Measurements from ENCODE around the gene WWOX. TPM values are rescaled to one million over a fixed set of nuclear protein-coding genes. Genes with fewer than 3 reads are reported as not detected.

WWOX gene
- total RNA-seq, 4 donors from 2014 or later = 135 to 209 (median 159) TPM

- no peak overlapping the region for H3K4me3 ChIP-seq (replicated peaks in 1 of 3)
- TF ChIP-seq, protein P1, sequence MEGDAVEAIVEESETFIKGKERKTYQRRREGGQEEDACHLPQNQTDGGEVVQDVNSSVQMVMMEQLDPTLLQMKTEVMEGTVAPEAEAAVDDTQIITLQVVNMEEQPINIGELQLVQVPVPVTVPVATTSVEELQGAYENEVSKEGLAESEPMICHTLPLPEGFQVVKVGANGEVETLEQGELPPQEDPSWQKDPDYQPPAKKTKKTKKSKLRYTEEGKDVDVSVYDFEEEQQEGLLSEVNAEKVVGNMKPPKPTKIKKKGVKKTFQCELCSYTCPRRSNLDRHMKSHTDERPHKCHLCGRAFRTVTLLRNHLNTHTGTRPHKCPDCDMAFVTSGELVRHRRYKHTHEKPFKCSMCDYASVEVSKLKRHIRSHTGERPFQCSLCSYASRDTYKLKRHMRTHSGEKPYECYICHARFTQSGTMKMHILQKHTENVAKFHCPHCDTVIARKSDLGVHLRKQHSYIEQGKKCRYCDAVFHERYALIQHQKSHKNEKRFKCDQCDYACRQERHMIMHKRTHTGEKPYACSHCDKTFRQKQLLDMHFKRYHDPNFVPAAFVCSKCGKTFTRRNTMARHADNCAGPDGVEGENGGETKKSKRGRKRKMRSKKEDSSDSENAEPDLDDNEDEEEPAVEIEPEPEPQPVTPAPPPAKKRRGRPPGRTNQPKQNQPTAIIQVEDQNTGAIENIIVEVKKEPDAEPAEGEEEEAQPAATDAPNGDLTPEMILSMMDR (IDR thresholded peaks at IDR 0.05) = no peak
- TF ChIP-seq POLR2A (IDR thresholded peaks at IDR 0.05) = no peak
- H3K27ac ChIP-seq = no peak overlapping the region
- H3K9me3 ChIP-seq = no peaks in the 10 kb centered on the region
- no peaks in the 10 kb centered on the region for H3K27me3 ChIP-seq
- no peak for DNase-seq
- no peaks in the 10 kb centered on the region for H3K36me3 ChIP-seq
- H3K4me1 ChIP-seq = no peaks in the 10 kb centered on the region
- intact Hi-C loops (cut with DNase I) = no loop called here
- 96 to 98% methylated on average over 3 of the region's 3 CpGs for WGBS, 2 donors
Observed at GRCh38 chr16:78487471-78487870, 388.0 kb downstream of the WWOX start.

DNA sequence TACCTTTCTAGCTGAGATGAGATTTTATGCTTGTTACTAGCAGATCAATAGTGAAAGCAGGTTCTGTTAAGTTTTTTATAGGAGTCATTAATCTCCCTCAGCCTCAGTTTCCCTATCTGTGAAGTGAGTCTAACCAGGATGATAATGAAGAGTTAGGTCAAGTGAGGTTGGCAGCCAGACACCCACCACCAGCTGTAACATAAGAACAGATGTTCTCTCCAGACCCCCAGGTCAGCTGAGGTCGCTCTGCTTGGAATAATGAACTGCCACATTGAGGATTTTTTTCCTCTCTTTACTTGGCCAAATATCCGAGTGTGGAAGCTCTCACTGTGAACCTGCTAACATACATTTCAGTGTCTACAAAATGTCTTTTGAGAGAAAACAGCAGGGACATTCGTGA, 389.6 kb downstream of the WWOX start:
- no peaks in the 10 kb centered on the region for H3K27me3 ChIP-seq
- no peak for DNase-seq
- H3K4me1 ChIP-seq = no peaks in the 10 kb centered on the region
- TF ChIP-seq POLR2A (IDR thresholded peaks at IDR 0.05) = no peak
- TF ChIP-seq, protein P1 (IDR thresholded peaks at IDR 0.05) = no peak
- intact Hi-C loops (cut with DNase I) = no loop called here
- H3K9me3 ChIP-seq = no peaks in the 10 kb centered on the region
- H3K4me3 ChIP-seq (replicated peaks in 1 of 3) = no peak overlapping the region
- no peak overlapping the region for H3K27ac ChIP-seq
- no peaks in the 10 kb centered on the region for H3K36me3 ChIP-seq
- 57 to 71% methylated on average over 3 of the region's 3 CpGs for WGBS, 2 donors

DNA sequence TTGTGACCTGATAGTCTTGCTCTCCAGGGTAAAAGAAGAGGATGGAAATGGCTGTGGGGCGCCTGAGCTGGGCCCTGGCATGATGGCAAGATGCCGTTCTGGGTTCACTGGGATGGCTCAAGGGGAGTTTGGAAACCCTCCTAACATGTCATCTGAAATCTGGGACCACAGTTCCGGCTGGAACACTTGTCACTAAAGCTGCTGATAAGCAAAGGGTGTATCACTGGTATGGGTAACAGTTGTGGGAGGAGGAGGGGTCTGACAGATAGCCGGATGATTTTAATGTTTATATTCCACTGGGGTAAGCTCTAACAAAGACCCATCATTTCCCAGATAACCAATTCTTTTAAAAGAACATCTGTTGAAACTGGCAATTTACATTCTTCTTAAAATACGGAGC, 390.2 kb downstream of the WWOX start:
- Histone ChIP-seq H3K4me3 (replicated peaks in 1 of 3) (no peak overlapping the region), H3K9me3 (no peaks in the 10 kb centered on the region), H3K36me3 (no peaks in the 10 kb centered on the region), H3K27ac (no peak overlapping the region), H3K4me1 (no peaks in the 10 kb centered on the region), H3K27me3 (no peaks in the 10 kb centered on the region)
- WGBS, 2 donors = 86 to 95% methylated on average over 5 of the region's 5 CpGs
- intact Hi-C loops (cut with DNase I) = no loop called here
- TF ChIP-seq, protein P1 (IDR thresholded peaks at IDR 0.05) = no peak
- no peak for TF ChIP-seq POLR2A (IDR thresholded peaks at IDR 0.05)
- DNase-seq = no peak

DNA sequence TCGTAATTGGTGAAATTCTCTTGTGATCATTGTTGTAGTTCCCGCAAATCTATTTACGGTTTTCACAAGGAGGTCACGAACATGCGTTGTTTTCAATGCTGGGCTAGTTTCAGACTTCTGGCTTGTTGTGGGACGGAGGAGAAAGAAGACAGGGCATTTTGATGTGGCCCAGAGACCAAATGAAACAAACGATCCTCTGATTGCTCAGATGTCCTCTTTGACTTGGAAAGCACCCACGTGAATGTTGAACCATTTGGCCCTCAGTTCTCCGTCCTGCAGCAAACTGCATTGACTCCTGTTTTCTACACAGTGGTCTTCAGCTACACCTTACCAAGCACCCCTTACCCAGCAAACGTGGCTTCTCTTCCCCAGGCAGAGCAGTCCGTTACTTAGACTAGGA, 391.0 kb downstream of the WWOX start:
- intact Hi-C loops (cut with DNase I) = no loop called here
- no peak for TF ChIP-seq POLR2A (IDR thresholded peaks at IDR 0.05)
- TF ChIP-seq, protein P1 (IDR thresholded peaks at IDR 0.05) = no peak
- Histone ChIP-seq H3K36me3 (no peaks in the 10 kb centered on the region), H3K4me1 (no peaks in the 10 kb centered on the region), H3K9me3 (no peaks in the 10 kb centered on the region), H3K27me3 (no peaks in the 10 kb centered on the region), H3K27ac (no peak overlapping the region), H3K4me3 (replicated peaks in 1 of 3) (no peak overlapping the region)
- 87 to 94% methylated on average over 11 of the region's 11 CpGs for WGBS, 2 donors
- no peak for DNase-seq

- Histone ChIP-seq H3K36me3 (no peaks in the 10 kb centered on the region), H3K9me3 (no peaks in the 10 kb centered on the region), H3K4me1 (no peaks in the 10 kb centered on the region), H3K4me3 (replicated peaks in 1 of 3) (no peak overlapping the region), H3K27me3 (no peaks in the 10 kb centered on the region), H3K27ac (no peak overlapping the region)
- TF ChIP-seq, protein P1 (IDR thresholded peaks at IDR 0.05) = no peak
- TF ChIP-seq POLR2A (IDR thresholded peaks at IDR 0.05) = no peak
- intact Hi-C loops (cut with DNase I) = no loop called here
- WGBS, 2 donors = 92 to 99% methylated on average over 6 of the region's 6 CpGs
- no peak for DNase-seq
Observed at GRCh38 chr16:78490847-78491246, 391.4 kb downstream of the WWOX start.

Data from thyroid gland (tissue), 4 donors.